HG03196 (cell line): ENCODE data around the gene WDR1.

Source experiments
- ATAC-seq: cut with Tn5 transposase; IDR thresholded peaks from one replicate; pipeline ENCODE4 v1.9.1; 2021; ENCODE audit not compliant: unreplicated experiment

Gene WDR1

GRCh38 chr4:10085828-10086505 is 30.6 kb downstream of the WDR1 start:
- ATAC-seq, result no peak

- ATAC-seq, result no peak
Measured at GRCh38 chr4:10085386-10085785, 31.2 kb downstream of the WDR1 start.

DNA sequence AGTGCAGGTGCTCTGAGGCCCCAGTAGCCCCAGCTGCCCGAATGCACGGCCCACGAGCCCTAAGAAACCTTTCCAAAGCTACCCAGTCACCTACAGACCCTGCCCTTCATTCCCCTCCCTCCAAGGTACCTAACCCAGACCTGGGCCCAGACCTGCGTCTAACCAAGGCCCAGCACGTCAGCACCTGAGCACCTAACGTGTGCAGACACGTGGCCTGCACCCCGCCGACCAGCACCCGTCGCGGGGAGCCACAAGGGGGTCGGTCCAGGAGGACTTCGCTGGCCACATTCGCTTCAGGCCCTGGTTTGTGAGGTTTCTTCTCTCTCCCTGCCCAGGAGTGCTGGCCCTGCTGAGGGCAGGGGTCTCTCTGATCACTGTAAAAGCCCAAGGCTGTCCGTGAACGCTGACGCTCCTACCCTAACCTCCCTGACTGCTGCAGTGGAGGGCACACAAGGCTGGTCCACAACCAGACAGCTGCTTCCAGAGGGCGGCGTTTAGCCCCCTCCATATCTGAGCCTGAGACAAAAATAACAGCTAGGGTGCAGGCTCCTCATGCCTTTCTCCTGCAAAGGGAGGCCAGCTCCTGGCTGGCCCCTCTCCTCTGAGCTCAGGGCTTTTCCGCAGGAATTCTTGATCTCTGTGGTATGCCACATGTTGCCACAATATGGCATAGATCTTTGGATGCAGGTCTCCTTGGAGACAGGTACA is 31.8 kb downstream of the WDR1 start:
- no peak for ATAC-seq

DNA sequence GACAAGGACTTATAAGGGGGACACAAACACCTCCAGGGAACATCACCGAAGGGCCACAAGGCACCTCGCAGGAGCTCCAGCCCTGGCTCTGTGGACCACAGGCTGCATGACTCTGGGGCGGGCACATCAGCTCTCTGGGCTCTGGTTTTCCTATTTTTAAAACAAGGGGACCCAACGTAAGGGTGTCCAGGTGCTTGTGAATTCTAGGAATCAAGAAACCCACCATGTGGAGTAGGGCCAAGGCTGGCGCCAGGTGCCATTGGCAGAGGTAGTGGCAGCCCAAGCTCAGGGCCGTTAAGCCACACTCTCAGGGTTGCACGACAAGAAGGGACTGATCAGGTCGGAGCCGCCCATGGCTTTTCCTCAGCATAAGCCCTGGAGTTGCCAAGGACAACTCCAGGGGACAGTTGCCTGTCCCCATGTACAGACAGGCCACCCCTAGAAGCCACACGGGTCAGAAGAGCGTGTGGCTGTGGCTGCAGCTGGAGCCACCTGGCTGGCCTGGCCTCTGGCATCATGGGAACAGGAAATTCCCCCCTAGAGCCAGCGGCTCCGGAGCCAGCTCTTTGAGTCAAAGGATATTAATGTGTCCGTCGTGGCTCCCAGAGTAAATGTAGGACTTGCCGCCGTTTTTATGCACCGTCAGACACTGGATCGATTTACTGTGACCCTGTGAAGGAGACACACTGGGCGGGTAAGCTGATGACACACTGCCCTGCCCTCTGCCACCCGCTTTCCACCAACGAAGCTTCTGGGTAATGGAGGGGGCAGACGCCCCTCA is 32.5 kb downstream of the WDR1 start:
- ATAC-seq, result no peak

- no peak for ATAC-seq
Measured at GRCh38 chr4:10083331-10083771, 33.2 kb downstream of the WDR1 start.

GRCh38 chr4:10082459-10083272 is 33.9 kb downstream of the WDR1 start:
- ATAC-seq, result no peak

DNA sequence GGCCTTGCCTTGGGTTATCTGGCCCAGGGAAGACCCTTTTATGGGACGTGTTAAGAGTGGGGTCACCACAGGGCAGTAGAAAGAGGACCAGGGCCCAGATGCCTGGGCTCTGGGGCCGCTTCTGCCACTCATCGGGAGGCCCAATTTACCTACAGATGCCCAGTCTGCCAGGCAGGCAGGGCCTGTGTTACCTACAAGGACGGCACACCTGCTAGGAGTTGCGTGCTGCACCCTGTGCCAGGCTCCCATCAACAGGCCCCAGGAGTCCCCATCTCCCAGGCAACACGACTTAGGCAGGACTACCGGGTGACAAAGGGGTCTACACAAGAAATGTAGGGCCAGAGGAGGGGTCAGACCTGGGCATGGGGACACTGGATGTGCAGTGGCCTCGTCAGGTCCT is 34.6 kb downstream of the WDR1 start:
- no peak for ATAC-seq

DNA sequence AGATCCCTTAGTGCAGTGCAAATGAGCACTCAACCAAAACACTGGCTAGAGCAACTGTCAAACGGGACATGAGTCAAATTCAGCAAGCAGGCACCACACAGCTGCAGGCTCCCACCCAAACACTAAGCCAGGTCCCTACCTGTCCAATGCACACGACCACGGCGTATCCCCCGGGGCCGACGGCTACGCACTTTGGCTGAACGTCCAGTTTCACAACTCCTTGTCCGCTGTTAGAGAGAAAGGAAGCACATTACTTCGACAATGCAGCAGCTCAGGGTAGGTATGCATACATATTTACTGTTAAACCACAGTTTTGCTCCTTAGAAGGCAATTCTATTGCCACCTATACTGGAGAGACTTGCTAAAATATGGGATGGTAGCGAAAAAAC is 35.4 kb downstream of the WDR1 start:
- no peak for ATAC-seq

DNA sequence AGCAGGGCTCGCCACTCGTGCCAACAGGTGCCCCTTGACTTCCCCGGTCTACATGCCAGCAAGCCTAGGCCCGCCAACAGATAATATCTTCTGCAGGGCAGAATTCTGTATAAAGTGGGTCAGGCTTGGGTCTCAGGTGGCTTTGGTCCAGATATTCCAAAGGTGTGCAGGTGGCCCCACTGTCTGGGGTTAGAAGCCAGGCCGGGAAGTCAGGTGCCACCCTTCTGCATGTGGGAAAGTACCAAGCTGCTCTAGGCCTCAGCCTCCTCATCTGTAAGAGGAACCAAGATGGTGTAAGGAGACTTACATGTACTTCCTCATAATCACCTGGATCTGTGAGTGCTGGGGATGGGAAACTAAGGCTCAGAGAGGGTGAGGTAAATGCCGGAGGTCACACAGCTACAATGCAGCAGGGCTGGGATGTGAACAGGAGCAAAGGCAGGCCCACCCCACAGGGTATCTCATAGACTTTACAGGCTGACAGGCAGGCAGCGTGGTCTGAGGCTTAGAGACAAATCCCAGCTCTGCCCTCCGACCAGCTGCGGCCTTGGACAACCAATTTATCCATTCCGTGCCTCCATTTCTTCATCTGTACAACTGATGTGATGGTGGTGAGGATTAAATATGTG is 35.9 kb downstream of the WDR1 start:
- no peak for ATAC-seq

- no peak for ATAC-seq
Measured at GRCh38 chr4:10079912-10080588, 36.5 kb downstream of the WDR1 start.

DNA sequence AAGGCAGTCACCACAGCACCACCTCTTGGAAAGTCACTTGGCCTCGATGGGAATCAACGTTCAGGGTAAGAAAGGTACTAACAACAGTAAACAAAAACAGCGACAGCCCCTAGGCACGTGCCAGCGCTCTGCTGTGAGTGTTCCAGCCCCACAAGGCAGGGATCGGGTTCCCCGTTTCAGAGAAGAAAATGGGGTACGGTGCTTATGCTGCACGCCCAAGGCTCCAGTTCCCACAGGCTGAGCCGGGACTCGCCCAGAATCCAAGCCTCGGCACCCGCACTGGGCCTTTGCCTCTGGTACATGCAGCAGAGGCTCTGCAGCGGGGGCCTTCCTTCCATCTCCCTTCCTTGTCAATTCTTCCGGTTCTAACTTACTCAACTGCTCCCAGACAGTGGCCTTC is 37.3 kb downstream of the WDR1 start:
- ATAC-seq, result no peak

DNA sequence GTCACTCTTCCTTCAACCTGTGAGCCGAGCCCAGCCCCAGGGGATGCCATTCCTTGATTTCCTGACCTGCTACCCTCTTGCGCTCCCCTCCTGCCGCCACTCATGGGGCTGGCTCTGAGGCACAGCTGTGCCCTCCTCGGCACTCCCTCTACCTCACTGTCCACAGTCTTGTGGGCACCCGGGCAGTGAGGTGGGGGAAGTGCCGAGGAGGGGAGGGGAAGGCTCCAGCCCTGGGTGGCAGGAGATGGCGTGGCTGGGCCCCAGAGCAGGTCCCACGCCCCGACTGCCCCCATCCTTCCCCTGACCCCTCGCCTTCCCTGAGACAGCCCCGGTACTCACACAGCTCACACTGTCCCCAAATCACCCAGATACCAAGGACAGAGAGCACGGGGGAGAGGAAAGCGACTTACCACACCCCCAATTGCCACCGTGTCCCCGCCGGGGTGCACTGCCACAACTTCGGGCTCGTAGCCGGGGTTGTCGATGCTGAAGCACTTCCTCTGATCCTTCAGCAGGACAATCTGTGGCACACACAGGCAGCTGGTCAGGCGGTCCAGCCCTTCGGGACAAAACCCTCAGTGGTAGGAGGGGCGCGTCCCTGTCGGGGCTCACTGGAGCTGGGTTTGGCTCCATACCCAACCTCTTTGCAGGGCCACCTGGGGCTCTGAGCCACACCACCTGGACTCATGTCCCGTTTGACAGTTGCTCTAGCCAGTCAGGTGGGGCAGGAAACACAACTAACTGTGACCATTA is 37.9 kb downstream of the WDR1 start:
- ATAC-seq, result no peak

GRCh38 chr4:10077483-10078335 is 38.9 kb downstream of the WDR1 start:
- no peak for ATAC-seq

- ATAC-seq, result no peak
Measured at GRCh38 chr4:10077076-10077475, 39.5 kb downstream of the WDR1 start.

DNA sequence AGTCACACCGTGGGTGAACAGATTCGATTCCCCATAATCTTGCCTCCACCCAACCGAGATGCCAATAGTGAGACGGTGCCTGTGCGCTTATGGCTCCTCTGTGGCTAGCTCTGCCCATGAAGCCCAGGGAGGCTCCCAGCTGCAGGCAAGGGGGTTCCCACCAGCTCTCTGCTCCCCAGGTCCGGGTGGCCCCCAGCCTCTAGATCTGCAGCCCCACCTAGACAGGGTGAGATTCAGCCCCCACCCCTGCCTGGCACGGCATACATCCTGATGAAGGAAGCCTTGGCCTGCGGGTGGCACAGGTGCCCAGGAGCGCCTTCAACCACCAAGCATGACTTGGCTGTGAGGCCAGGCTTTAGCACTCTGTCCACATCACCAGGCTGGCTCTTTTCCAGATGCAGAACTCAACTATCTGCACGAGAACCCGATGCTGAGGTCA is 40.6 kb downstream of the WDR1 start:
- ATAC-seq, result no peak

DNA sequence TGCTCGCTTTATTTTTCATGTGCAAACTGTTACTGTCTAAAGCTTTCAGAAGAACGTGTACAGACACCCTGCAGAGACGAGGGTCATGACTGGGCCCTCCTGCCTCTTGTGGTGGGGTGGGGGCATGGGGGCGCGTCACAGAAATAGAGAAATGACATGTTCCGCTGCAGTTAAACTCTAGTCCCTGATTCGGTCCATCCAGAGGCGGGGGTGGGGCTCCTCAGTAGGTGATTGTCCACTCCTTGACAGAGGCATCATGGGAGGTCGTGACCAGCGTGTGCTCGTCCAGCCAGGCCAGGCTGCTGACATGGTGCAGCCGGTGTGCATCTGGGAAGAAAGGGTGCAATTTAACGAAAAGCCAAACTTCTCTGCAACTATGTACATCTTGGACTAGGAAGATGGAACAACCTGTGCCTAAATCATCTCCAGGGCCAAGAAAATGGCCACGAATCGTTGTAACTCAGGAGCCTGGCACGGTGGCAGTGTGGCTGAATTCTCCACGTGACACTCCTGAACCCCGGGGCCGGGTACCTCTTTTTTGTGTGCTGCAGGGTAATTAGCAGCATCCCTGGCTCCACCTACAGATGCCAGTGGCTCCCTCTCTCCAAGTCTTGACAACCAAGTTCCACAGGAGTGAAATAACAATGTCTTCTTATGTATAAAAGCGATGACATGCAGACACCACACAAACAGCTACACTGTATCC is 41.3 kb downstream of the WDR1 start:
- no peak for ATAC-seq

DNA sequence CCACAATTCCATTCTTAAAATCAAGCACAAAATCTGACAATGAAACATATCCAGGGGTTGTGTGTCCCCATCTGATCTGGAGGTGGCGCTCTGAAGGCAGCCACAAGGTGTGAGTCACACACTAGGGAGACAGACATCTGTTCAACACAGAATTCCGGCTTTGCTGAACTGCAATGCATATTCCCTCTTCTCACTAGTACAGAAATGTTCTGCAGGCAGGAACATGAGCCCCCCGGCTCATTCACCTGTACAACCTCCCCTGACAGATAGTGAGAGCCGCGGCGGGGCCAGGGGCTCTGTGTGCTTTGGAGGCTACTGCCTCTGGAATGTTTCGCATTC is 41.9 kb downstream of the WDR1 start:
- ATAC-seq, result no peak
